Ovary (tissue), 9 donors: Measurements from ENCODE around the gene POPDC3. TPM values are rescaled to one million over a fixed set of nuclear protein-coding genes. Genes with fewer than 3 reads are reported as not detected.

Experiments used
- DNase-seq, 5 donors: peaks; one replicate each; pipeline ENCODE4 v3.0.0-alpha.2; 2019 to 2020
- H3K27ac ChIP-seq, 2 donors: fragments of 200-600 bp; one replicate each; pipeline versions ENCODE4 v1.5.1 to v1.8.0; 2019 to 2022
- H3K27me3 ChIP-seq: fragments of 200-600 bp; one replicate; pipeline ENCODE4 v1.8.0; 2022
- H3K36me3 ChIP-seq: fragments of 200-600 bp; sonication (generic); one replicate; pipeline ENCODE4 v1.5.1; 2019
- H3K4me1 ChIP-seq: one replicate; pipeline ENCODE4 v1.8.1; 2013; ENCODE audit warnings: mild to moderate bottlenecking, moderate library complexity; ENCODE audit not compliant: insufficient read depth
- H3K4me3 ChIP-seq: fragments of 200-600 bp; sonication (generic); one replicate; pipeline ENCODE4 v1.5.1; 2017
- H3K9me3 ChIP-seq, 2 donors: fragments of 200-600 bp in 1 of 2; sonication (generic) in 1 of 2; one replicate each; pipeline versions ENCODE4 v1.5.1 to v1.8.1; 2013 to 2019; ENCODE audit warnings: mild to moderate bottlenecking in 1 of 2, moderate library complexity in 1 of 2
- CTCF ChIP-seq, 3 donors: fragments of 450-650 bp in 2 of 3; fragments of 200-600 bp in 1 of 3; IDR thresholded peaks; one replicate each; pipeline versions ENCODE4 v1.5.1 to v1.8.0; 2016 to 2022; ENCODE audit warnings: antibody characterized with exemption in 3 of 3, mild to moderate bottlenecking in 1 of 3
- EP300 ChIP-seq: sonication (generic); formaldehyde crosslinking; IDR thresholded peaks from one replicate; pipeline ENCODE4 v1.6.1; 2017; ENCODE audit warnings: antibody characterized with exemption
- POLR2A ChIP-seq: fragments of 450-650 bp; IDR thresholded peaks from one replicate; pipeline ENCODE4 v1.6.1; 2017; ENCODE audit warnings: antibody characterized with exemption, mild to moderate bottlenecking, moderate library complexity
- WGBS, 3 donors: extraction: QIAGEN DNeasy Blood & Tissue Kit in 1 of 3; methylation state at CpG; one replicate each; pipeline versions ENCODE4 v1.1.5 to v1.1.7; 2013 to 2017; 5-methylcytosine and 5-hydroxymethylcytosine counted together
- intact Hi-C, 4 donors: fragments of 100-400 bp; cut with DNase I; formaldehyde crosslinking; loops; one replicate each; pipeline versions ENCODE4 v1.11.0 to v1.15.1; 2022 to 2023
- polyA plus RNA-seq, 2 donors: library from polyadenylated mRNA; stranded (reverse); fragments of 200-250 nt in 1 of 2; fragments of 350-450 nt in 1 of 2; fragmentation: Illumina TruSeq in 1 of 2; extraction: RNeasy Lipid Tissue Mini Kit (QIAGEN cat#74804) in 1 of 2; gene quantifications; one replicate each; pipeline ENCODE4 v1.2.3, GENCODE V29; 2013 to 2014
- total RNA-seq, 7 donors: library from RNA; depleted of rRNA in 2 of 7; stranded (reverse); fragments of >200 nt in 2 of 7; fragmentation: NEBNext Ultra II Directional in 3 of 7; extraction: Animal tissue kit (Norgen Biotek cat#: 25700) in 3 of 7; gene quantifications; one replicate each; pipeline versions ENCODE4 v1.1.0 to v1.2.4, GENCODE V29; 2016 to 2023
- donor health status: DM: no; HTN: no; CAD: no; lungs with moderate emphysema.
- donor health status: DM: no; HTN: no; CAD: no.
- donor health status: Bipolar disorder and iron deficiency.
- donor health status: DM: yes; HTN: yes; CAD: no.
- donor health status: DM: no; HTN: no; CAD: no.
- donor health status: DM: yes; HTN: yes; CAD: no.

Gene POPDC3
- total and polyA plus RNA-seq, 9 donors: 0.15 to 3.1 (median 0.45) TPM; not detected in 6

DNA sequence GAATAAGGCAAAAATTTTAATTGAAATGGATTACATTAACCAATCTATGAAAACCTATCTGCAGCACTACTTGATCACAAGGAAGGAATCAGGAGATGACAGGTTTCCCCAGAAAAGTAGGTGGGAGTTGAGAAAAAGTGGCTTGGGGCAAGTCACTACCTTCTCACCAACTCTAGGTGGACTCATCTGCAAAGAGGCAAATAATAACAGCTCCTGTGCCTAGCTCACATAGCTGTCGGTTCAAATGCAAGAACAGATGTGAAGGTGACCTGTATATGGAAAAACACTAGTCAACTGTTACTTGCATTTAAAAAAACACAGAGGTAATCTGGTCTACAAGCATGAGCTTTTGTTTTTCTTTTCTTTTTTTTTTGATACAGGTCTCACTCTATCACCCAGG, 67.2 kb downstream of the POPDC3 start:
- Histone ChIP-seq H3K27ac (no peak overlapping the region), H3K36me3 (no peaks in the 10 kb centered on the region), H3K4me1 (no peaks in the 10 kb centered on the region), H3K9me3 (no peaks in the 10 kb centered on the region), H3K27me3 (no peaks in the 10 kb centered on the region), H3K4me3 (no peak overlapping the region)
- TF ChIP-seq POLR2A: no peak
- TF ChIP-seq EP300: no peak
- TF ChIP-seq CTCF (IDR thresholded peaks at IDR 0.05): no peak
- WGBS, 3 donors: 93 to 96% (median 93%) methylated on average over 1 of the region's 1 CpG
- no peak for DNase-seq
- intact Hi-C loops: no loop called here

DNA sequence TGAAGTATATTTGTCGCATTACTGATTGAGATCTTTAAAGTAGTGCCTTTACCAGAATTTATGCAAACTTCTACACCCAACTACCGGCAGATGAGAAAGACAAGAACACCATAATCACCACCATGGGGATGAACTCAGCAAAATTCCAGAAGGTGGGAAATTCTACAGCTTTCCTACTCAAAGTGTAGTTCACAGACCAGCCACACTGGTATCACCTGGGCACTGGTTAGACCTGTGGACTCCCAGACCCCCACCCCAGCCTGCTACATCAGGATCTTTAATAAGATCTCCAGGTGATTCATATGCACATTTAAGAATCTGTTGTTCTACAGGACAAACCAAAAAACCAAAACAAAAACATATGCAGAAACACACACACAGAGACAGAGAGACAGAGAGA, 67.9 kb downstream of the POPDC3 start:
- TF ChIP-seq POLR2A (no peak), EP300 (no peak), CTCF (IDR thresholded peaks at IDR 0.05) (no peak)
- no peaks in the 10 kb centered on the region for H3K4me1 ChIP-seq
- H3K36me3 ChIP-seq: no peaks in the 10 kb centered on the region
- intact Hi-C loops: no loop called here
- no peaks in the 10 kb centered on the region for H3K9me3 ChIP-seq
- 93 to 97% (median 95%) methylated on average over 2 of the region's 2 CpGs for WGBS, 3 donors
- DNase-seq: no peak
- no peak overlapping the region for H3K27ac ChIP-seq
- H3K27me3 ChIP-seq: no peaks in the 10 kb centered on the region
- no peak overlapping the region for H3K4me3 ChIP-seq

- TF ChIP-seq CTCF (IDR thresholded peaks at IDR 0.05) (no peak), POLR2A (no peak), EP300 (no peak)
- WGBS, 3 donors: 82 to 90% (median 87%) methylated on average over 3 of the region's 3 CpGs
- Histone ChIP-seq H3K9me3 (no peaks in the 10 kb centered on the region), H3K27ac (no peak overlapping the region), H3K36me3 (no peaks in the 10 kb centered on the region), H3K27me3 (no peaks in the 10 kb centered on the region), H3K4me1 (no peaks in the 10 kb centered on the region), H3K4me3 (no peak overlapping the region)
- intact Hi-C loops: no loop called here
- DNase-seq: no peak
These were observed 68.7 kb downstream of the POPDC3 start for GRCh38 chr6:105111105-105111504.

GRCh38 chr6:105109955-105110895, 69.6 kb downstream of the POPDC3 start:
- Histone ChIP-seq H3K36me3 (no peaks in the 10 kb centered on the region), H3K4me1 (no peaks in the 10 kb centered on the region), H3K27me3 (no peaks in the 10 kb centered on the region), H3K9me3 (no peaks in the 10 kb centered on the region), H3K4me3 (no peak overlapping the region), H3K27ac (no peak overlapping the region)
- WGBS, 3 donors: 69 to 78% (median 69%) methylated on average over 8 of the region's 8 CpGs
- TF ChIP-seq CTCF (IDR thresholded peaks at IDR 0.05) (no peak), POLR2A (no peak), EP300 (no peak)
- intact Hi-C loops: no loop called here
- DNase-seq: no peak
